ENCODE results near the gene MRPL21. TPM values are rescaled to one million over a fixed set of nuclear protein-coding genes. Genes with fewer than 3 reads are reported as not detected.

MRPL21 gene
- total RNA-seq, result 33.7 and 44.4 TPM in 2 replicates

DNA sequence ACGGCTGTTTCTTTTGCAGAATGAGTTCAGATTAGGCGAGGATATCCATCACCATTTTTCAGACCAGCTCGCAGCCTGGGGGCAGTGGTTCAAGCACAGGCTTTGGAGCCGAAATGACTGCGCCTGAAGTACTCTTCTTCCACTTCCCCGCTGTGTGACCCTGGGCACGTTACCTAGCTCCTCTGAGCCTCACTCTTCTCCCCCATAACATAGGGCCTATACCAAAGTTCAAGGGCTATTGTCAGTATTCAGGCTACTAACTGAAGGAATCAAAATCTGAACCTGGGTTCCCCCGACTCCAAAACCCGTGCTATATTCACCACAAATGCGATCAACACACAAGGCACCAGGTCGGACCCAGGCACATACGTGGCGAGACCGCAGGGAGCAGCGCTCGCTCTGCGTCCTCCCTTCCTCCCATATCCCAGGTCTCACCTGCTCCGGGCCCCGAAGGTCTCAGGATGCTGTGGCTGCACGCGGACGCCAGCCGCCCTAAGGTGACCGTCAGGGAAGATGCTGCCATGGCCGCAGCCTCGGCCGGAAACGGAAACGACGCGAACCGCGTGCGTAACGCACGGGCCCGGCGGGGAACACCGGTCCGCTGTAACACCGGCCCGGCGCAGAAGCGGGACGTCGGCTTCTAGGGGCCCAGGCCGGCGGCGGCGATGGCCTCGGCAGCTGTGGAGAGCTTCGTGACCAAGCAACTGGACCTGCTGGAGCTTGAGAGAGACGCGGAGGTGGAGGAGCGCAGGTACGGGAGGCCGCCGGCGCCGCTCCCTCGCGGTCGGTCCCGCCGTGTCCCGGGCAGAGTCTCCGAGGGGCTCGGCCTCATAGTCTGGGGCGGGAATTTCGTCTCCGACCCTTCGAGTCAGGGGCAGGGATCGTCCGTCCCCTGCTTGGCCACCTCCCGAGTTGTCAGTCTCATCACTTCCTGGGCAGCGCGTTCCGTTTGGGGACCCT lies at the start of gene MRPL21, which contains the start of gene IGHMBP2:
Gene MRPL21 (minus strand): TSS at position 545 of the 960 bp plus-strand sequence. CDS start 22 bp downstream, at position 523.
Gene IGHMBP2 (plus strand): TSS at position 604 of the 960 bp plus-strand sequence. CDS start 62 bp downstream, at position 666.

DNA sequence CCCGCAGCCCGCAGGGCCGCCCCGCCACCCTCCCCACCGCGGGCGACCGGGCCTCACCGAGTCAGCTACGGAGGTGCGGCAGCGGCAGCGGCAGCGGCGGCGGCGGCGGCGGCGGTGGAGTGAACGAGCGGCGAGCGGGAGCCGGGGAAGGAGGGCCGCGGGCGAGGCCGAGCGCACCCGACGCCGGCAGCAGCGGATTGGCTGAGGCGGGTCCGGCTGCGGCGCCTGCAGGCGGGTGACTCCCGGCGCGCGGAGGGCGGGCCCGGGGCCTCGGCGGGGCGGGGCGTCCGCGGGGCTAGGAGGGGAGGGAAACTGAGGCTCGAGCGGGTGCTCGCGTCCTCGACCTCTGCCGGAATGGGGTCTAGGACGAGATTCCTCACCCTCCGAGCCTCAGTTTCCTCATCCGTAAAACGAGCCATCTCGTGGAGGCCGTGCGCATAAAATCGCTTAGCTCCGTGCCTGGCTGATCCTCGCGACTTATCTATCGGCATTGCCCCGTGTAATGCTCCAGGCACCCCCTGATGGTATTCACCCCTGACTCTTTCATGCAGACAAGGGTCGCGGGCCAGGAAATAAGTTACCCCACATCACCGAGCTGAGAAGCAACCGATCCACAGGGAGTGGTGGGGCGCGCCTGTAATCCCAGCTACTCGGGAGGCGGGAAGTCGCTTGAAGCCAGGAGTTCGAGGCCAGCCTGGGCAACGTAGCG lies 61.8 kb downstream of the MRPL21 start, which contains the start of gene CPT1A:
Gene CPT1A (minus strand): TSS at position 199 of the 709 bp plus-strand sequence. CDS start 26,442 bp downstream, outside the sequence.

Other genes with a start within 250 kb of the MRPL21 start
- 0.28 and 1.4 TPM in 2 replicates for gene GAL, start 219.3 kb downstream of the MRPL21 start, total RNA-seq
- 2.4 and 2.7 TPM in 2 replicates for gene TESMIN, start 152.3 kb downstream of the MRPL21 start, total RNA-seq
- gene CPT1A, start 61.9 kb downstream of the MRPL21 start, total RNA-seq, result 40.3 and 57.0 TPM in 2 replicates
- gene IGHMBP2, start 59 bp upstream of the MRPL21 start, total RNA-seq, result 8.5 and 13.3 TPM in 2 replicates
- gene MRGPRD, start 77.2 kb upstream of the MRPL21 start, total RNA-seq, result not detected in 2 replicates
- not detected in 2 replicates for gene MRGPRF, start 109.4 kb upstream of the MRPL21 start, total RNA-seq
- gene TPCN2, start 145.1 kb upstream of the MRPL21 start, total RNA-seq, result 4.8 and 7.5 TPM in 2 replicates

Measured in nasal cavity respiratory epithelium epithelial cell of viscerocranial mucosa (primary cell).